Measurements from ENCODE around the gene ARHGEF26.
A peak's percentile ranks its signal among the peaks of the same experiment; 100 is the strongest.

Gene ARHGEF26

DNA sequence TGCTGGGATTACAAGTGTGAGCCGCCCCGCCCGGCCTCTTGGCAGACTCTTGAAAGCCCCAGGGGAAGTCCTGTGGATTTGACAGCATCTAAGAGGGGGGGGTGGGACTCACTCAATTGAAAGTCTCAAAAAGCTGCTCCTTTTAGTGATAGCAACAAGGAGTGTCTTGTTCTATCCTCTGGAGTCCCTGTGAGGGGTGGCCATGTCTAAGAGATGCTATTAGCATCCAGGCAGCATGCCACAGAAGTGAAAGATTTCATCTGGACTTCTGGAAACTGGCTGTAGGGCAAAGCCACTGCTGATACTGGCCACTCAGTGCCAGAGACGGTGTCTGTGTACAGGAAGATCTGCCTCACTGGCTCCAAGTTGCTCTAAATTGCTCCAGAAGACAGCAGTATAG lies 129.1 kb downstream of the ARHGEF26 start:
- no peak for DNase-seq (ENCODE audit: low spot score)
- Histone ChIP-seq H3K27ac (ENCODE audit: poor library complexity, severe bottlenecking) (no peak overlapping the region), H3K4me3 (ENCODE audit: severe bottlenecking) (no peak overlapping the region), H3K9me3 (ENCODE audit: severe bottlenecking) (no peaks in the 10 kb centered on the region), H3K4me1 (ENCODE audit: insufficient read depth, poor library complexity, severe bottlenecking) (no peaks in the 10 kb centered on the region), H3K36me3 (ENCODE audit: low read depth) (peaks cover 12% of the 10 kb centered on the region), H3K27me3 (ENCODE audit: insufficient read depth, poor library complexity, severe bottlenecking) (no peaks in the 10 kb centered on the region)
- ATAC-seq (ENCODE audit: low read depth), result no peak
- TF ChIP-seq, protein P1, sequence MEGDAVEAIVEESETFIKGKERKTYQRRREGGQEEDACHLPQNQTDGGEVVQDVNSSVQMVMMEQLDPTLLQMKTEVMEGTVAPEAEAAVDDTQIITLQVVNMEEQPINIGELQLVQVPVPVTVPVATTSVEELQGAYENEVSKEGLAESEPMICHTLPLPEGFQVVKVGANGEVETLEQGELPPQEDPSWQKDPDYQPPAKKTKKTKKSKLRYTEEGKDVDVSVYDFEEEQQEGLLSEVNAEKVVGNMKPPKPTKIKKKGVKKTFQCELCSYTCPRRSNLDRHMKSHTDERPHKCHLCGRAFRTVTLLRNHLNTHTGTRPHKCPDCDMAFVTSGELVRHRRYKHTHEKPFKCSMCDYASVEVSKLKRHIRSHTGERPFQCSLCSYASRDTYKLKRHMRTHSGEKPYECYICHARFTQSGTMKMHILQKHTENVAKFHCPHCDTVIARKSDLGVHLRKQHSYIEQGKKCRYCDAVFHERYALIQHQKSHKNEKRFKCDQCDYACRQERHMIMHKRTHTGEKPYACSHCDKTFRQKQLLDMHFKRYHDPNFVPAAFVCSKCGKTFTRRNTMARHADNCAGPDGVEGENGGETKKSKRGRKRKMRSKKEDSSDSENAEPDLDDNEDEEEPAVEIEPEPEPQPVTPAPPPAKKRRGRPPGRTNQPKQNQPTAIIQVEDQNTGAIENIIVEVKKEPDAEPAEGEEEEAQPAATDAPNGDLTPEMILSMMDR (IDR thresholded peaks at IDR 0.05; ENCODE audit: poor library complexity, severe bottlenecking), result no peak

DNA sequence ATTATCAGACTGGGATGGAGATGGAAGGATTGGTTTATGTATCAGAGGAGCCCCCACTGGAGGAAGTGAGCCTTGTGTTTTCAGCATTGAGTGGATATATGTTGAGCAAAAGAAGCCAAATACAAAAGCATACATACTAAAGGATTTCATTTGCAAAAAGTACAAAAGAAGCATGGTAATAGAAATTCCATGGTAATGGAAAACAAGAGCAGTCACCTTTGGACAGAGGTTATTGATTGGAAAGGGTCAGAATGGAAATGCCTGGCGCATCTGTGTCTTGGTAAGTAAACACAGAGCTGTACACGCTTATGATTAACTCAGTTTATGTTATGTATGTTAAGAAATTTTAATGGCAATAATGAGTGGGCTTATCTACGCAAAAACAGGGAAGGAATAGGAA lies 130.4 kb downstream of the ARHGEF26 start:
- Histone ChIP-seq H3K9me3 (ENCODE audit: severe bottlenecking) (no peaks in the 10 kb centered on the region), H3K27ac (ENCODE audit: poor library complexity, severe bottlenecking) (no peak overlapping the region), H3K4me1 (ENCODE audit: insufficient read depth, poor library complexity, severe bottlenecking) (no peaks in the 10 kb centered on the region), H3K27me3 (ENCODE audit: insufficient read depth, poor library complexity, severe bottlenecking) (no peaks in the 10 kb centered on the region), H3K4me3 (ENCODE audit: severe bottlenecking) (no peak overlapping the region), H3K36me3 (ENCODE audit: low read depth) (peaks cover 20% of the 10 kb centered on the region)
- DNase-seq (ENCODE audit: low spot score) (no peak), ATAC-seq (ENCODE audit: low read depth) (no peak)
- TF ChIP-seq, protein P1 (IDR thresholded peaks at IDR 0.05; ENCODE audit: poor library complexity, severe bottlenecking), result no peak

DNA sequence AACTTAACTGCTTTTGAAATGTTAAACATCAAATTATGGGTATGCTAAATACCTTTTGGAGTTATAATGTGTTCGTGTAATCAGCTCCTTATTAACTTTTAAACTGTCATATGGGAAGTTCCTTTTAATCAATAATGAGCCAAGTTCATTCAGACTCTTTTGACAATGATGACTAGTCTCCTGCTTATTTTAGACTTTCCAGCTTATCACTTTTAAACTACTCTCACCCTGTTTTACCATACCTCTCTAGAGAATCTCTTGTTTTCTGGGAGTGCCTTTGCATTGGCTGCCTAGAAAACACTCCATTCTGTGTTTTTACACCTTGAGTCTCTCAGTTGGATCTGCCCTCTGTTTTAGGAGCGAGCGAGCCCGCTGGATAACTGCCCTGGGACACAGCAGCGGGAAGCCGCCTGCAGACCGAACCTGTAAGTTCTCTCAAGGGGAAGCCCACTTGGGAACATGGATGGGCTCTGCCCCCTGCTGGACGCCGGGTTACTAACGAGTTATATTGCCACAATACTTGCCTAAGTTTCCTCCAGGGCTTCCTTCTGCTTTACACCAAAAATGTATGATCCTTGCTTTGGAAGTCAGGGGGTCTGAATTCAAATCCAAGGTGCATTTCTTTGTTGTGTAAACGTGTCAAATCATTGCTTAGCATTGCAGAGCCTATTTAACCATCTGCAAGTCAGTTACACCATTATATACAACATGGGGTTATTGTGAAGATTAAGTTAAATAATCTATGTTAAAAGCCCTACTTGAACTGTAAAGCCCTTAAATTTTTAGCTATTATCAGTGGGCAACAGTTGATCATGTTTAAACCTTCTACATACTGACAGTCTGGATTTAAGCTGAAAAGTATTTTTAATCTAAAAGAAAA lies 131.8 kb downstream of the ARHGEF26 start:
- peak; percentile 70 for DNase-seq (ENCODE audit: low spot score)
- TF ChIP-seq, protein P1 (IDR thresholded peaks at IDR 0.05; ENCODE audit: poor library complexity, severe bottlenecking), result peak; percentile 89
- no peaks in the 10 kb centered on the region for H3K27me3 ChIP-seq (ENCODE audit: insufficient read depth, poor library complexity, severe bottlenecking)
- H3K27ac ChIP-seq (ENCODE audit: poor library complexity, severe bottlenecking), result no peak overlapping the region
- H3K9me3 ChIP-seq (ENCODE audit: severe bottlenecking), result no peaks in the 10 kb centered on the region
- no peak overlapping the region for H3K4me3 ChIP-seq (ENCODE audit: severe bottlenecking)
- peak; percentile 93 for ATAC-seq (ENCODE audit: low read depth)
- peaks cover 27% of the 10 kb centered on the region for H3K36me3 ChIP-seq (ENCODE audit: low read depth)
- no peaks in the 10 kb centered on the region for H3K4me1 ChIP-seq (ENCODE audit: insufficient read depth, poor library complexity, severe bottlenecking)

DNA sequence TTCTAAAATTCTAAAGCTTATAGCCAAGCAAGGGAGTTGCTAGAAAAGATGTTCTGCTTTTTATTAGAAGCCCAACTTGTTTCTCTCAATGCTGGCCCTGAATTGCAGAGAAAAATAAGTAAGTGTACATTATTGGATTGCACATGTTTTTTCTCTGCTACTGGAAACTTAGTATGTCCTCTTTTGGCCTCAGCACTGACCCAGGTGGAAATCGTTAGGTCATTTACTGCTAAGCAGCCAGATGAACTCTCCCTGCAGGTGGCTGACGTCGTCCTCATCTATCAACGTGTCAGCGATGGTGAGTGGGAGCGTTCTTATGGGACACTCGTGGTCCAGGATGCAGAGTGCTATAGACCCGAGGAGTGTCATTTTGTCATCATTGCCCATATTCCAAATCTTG lies 133.3 kb downstream of the ARHGEF26 start:
- peaks cover 40% of the 10 kb centered on the region for H3K36me3 ChIP-seq (ENCODE audit: low read depth)
- TF ChIP-seq, protein P1 (IDR thresholded peaks at IDR 0.05; ENCODE audit: poor library complexity, severe bottlenecking), result no peak
- ATAC-seq (ENCODE audit: low read depth), result no peak

DNA sequence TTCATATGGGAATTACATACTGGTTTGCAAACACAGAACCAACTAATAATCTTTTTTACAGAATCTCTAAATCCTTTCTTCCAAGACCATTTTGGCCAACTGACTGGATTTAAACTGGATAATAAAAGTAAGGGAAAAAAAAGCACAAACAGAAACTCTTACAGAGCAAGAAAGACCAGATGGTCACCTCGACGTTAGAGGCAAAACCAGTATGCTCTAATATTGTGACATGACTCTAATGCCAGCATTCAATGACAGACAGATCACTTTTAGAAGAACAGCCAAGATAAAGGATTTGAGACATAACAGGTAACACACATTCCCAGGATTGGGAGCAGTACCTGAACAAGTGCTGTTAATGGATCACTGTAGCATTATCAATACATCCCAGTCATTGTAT lies 152.2 kb downstream of the ARHGEF26 start:
- TF ChIP-seq, protein P1 (IDR thresholded peaks at IDR 0.05; ENCODE audit: poor library complexity, severe bottlenecking), result no peak
- Histone ChIP-seq H3K27ac (ENCODE audit: poor library complexity, severe bottlenecking) (no peak overlapping the region), H3K9me3 (ENCODE audit: severe bottlenecking) (no peaks in the 10 kb centered on the region), H3K36me3 (ENCODE audit: low read depth) (peaks cover 89% of the 10 kb centered on the region), H3K4me1 (ENCODE audit: insufficient read depth, poor library complexity, severe bottlenecking) (no peaks in the 10 kb centered on the region), H3K27me3 (ENCODE audit: insufficient read depth, poor library complexity, severe bottlenecking) (no peaks in the 10 kb centered on the region), H3K4me3 (ENCODE audit: severe bottlenecking) (no peak overlapping the region)
- DNase-seq (ENCODE audit: low spot score) (no peak), ATAC-seq (ENCODE audit: low read depth) (no peak)

More for the DNA sequence above, 133.3 kb downstream of the ARHGEF26 start:
- DNase-seq (ENCODE audit: low spot score), result no peak
- H3K4me1 ChIP-seq (ENCODE audit: insufficient read depth, poor library complexity, severe bottlenecking), result no peaks in the 10 kb centered on the region
- no peak overlapping the region for H3K4me3 ChIP-seq (ENCODE audit: severe bottlenecking)
- H3K9me3 ChIP-seq (ENCODE audit: severe bottlenecking), result no peaks in the 10 kb centered on the region
- H3K27me3 ChIP-seq (ENCODE audit: insufficient read depth, poor library complexity, severe bottlenecking), result no peaks in the 10 kb centered on the region
- H3K27ac ChIP-seq (ENCODE audit: poor library complexity, severe bottlenecking), result no peak overlapping the region
